SK-N-MC (cell line): ENCODE measurements around the gene SHLD1.
A peak's percentile ranks its signal among the peaks of the same experiment; 100 is the strongest.

Experiments
- DNase-seq: peaks from one replicate; pipeline ENCODE4 v3.0.0-alpha.2; 2011; ENCODE audit warnings: low read depth, low spot score
- H3K27ac ChIP-seq: fragments of 200-600 bp; sonication (generic); 2 replicates; pipeline ENCODE4 v1.5.1; 2016; ENCODE audit warnings: mixed run types
- H3K36me3 ChIP-seq: fragments of 200-600 bp; sonication (generic); 2 replicates; pipeline ENCODE4 v1.6.1; 2017; ENCODE audit warnings: antibody characterized with exemption, low read length, mixed read lengths; ENCODE audit not compliant: insufficient read depth
- H3K4me3 ChIP-seq: fragments of 200-600 bp; sonication (generic); 2 replicates; pipeline ENCODE4 v1.5.1; 2016
- H3K9ac ChIP-seq: fragments of 200-600 bp; sonication (generic); 2 replicates; pipeline ENCODE4 v1.8.0; 2017; ENCODE audit warnings: mixed run types, mixed read lengths; ENCODE audit not compliant: insufficient read length
- H3K9me3 ChIP-seq: fragments of 200-600 bp; sonication (generic); 2 replicates; pipeline ENCODE4 v1.6.1; 2017; ENCODE audit warnings: low read depth, mild to moderate bottlenecking, antibody characterized with exemption, low read length, moderate library complexity, mixed read lengths
- EZH2 ChIP-seq: fragments of 200-600 bp; sonication (generic); IDR thresholded peaks from one replicate; pipeline ENCODE4 v1.6.1; 2017; ENCODE audit warnings: antibody characterized with exemption
- FOXP2 ChIP-seq: optimal IDR thresholded peaks from 2 replicates; pipeline ENCODE3; 2011; ENCODE audit warnings: mild to moderate bottlenecking, moderate library complexity; ENCODE audit not compliant: insufficient read depth; ENCODE audit errors: extremely low read length, control extremely low read depth
- POLR2AphosphoS5 ChIP-seq: IDR thresholded peaks from 2 replicates; pipeline ENCODE4 v1.6.1; 2012; ENCODE audit warnings: mild to moderate bottlenecking, low read depth, low read length, borderline replicate concordance

SHLD1 gene

DNA sequence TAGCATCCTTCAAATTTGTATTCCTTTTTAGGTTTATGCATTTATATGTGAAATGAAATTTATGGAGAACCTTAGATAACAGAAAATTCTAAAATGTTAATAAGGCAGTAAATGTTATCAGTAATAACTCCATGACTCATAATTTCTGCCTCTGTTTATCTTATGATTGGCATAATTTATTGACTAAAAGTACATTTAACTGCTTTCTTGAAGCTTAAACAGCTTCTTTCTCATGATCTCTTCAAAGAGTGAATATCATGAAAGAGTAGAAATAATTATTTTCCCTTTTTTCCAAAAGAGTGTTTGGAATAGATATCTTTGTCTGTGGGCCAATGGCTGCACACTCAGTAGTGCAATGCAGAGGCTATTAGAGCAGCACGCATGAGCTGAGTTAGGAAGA lies 91.3 kb downstream of the SHLD1 start:
- DNase-seq: no peak
- no peaks in the 10 kb centered on the region for H3K36me3 ChIP-seq
- no peak overlapping the region for H3K9ac ChIP-seq
- H3K4me3 ChIP-seq: no peak overlapping the region
- H3K9me3 ChIP-seq: no peaks in the 10 kb centered on the region
- TF ChIP-seq POLR2AphosphoS5 (no peak), FOXP2 (no peak), EZH2 (no peak)
- H3K27ac ChIP-seq: no peak overlapping the region

DNA sequence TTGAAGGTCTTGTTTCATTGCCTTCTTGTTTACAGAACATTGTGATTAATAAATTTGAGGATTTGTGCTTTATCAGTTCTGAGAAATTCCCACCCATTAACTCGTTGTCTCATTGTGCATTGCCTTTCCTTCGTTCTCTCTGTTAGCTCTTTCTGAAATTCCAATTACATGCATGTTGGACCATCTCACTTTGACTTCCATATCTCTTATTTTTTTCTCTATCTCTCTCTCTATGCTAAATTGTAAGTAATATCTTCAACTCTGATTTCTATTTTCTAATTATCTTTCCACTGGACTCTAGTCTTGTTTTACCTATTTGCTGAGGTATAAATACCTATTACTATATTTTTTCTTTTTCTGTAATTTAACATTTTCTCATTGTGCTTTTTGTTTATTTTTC lies 92.3 kb downstream of the SHLD1 start:
- no peak for DNase-seq
- Histone ChIP-seq H3K27ac (no peak overlapping the region), H3K4me3 (no peak overlapping the region), H3K9ac (no peak overlapping the region), H3K36me3 (no peaks in the 10 kb centered on the region), H3K9me3 (no peaks in the 10 kb centered on the region)
- TF ChIP-seq POLR2AphosphoS5 (no peak), EZH2 (no peak), FOXP2 (no peak)

DNA sequence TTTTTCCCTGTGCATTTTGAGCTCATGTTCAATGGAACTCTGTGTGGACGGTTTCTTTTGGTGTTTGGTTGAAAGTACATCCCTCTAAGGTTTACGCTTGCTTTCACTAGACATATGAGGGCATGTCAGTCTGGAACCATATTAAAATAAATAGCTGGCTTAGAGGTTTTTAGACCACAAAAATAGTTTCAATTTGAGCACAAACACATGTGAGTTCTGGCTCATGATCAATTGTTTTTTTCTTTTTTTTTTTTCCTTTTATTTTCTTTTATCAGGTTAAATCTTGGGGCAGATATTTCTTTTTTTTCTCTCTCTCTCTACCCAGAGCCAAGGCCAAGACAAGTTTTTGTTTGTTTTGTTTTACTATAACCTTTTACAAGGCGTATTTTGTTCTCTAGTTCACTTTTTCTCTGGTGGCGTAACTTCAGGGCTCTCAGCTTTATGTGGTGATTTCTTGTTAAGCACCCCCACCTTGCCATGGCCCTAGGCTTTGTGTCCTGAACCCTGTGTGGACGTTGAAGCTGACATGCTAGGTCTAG lies 92.9 kb downstream of the SHLD1 start:
- TF ChIP-seq FOXP2 (no peak), EZH2 (no peak), POLR2AphosphoS5 (no peak)
- Histone ChIP-seq H3K9me3 (no peaks in the 10 kb centered on the region), H3K27ac (no peak overlapping the region), H3K4me3 (no peak overlapping the region), H3K9ac (no peak overlapping the region), H3K36me3 (no peaks in the 10 kb centered on the region)
- DNase-seq: no peak

DNA sequence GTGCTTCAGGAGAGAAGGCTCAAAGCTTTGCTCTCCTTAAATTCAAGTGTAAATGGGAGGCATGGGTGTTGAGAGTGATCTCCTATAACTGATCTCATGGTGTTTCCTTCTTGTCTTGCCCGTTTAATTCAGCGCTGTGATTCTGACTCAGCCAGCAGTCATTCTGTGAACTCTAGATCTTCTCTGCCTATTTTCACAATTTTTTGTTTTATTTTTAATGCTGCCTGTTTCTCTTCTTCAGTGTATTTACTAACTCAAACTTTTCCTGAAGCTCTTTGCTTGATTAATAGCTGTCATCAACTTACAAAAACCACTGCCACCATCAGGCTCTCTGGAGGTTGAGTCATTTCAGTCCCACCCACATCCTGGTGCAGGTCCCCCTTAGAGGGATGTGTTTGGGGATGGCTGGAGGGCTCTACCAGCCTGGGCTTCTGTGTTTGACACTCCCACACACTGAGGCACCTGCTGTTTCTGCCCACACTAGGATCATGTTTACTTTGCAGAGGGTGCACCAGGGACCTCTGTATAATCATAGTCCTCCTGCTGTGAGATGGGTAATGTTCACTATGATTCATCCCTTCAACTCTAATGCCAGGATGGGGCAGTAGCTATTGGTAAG lies 94.0 kb downstream of the SHLD1 start:
- H3K4me3 ChIP-seq: no peak overlapping the region

DNA sequence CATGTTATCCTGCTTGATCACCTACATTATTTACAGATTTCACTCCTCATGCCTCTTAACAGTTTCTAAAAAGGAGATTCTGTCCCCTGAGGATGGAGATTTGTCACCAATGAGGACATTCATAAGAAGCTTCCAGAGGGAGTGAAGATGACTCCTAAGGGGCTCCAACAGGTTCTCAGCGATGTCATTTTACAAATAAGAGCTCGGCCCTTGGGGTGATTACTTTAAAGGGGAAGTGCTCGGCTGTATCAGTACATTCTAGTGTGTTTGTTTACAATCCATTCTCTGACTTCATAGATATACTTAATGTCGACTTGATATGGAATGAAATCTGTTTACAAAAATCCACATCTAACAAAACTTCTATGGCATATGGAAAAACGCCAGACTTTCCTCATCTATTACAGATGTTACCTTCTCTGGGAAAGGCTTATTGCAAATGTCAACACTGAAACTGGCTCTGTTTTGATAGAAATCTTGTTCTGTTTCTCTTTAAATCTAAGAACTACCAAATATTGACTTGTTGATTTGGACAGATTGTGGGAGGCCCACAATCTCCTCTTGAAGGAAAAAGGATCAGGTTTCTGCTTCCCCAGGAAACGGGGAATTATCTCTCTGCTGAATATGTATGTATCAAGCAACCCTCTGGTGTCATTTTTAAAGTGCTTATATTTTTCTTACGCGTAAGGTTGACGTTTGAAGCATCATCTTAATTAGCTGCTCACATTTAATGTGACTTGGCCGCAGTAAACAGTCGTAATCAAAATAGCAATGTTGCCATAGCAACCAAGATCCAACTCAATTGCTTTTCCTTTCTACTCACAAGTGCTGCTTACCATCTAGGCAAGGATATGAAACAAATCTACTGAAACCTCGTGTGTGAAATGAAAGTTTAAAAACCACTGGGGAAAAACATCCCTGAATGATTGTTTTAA lies 95.7 kb downstream of the SHLD1 start:
- Histone ChIP-seq H3K36me3 (no peaks in the 10 kb centered on the region), H3K9me3 (no peaks in the 10 kb centered on the region), H3K27ac (0 out of 2 replicates have a peak overlapping the region, but pooled peaks have one; percentile 1), H3K4me3 (peak overlapping the region; percentile 57), H3K9ac (no peak overlapping the region)
- TF ChIP-seq POLR2AphosphoS5: no peak
- TF ChIP-seq FOXP2: peak; percentile 48
- DNase-seq: no peak

More for the DNA sequence above, 94.0 kb downstream of the SHLD1 start:
- no peaks in the 10 kb centered on the region for H3K36me3 ChIP-seq
- H3K9ac ChIP-seq: no peak overlapping the region
- DNase-seq: no peak
- H3K27ac ChIP-seq: no peak overlapping the region
- TF ChIP-seq FOXP2: peak; percentile 72
- no peak for TF ChIP-seq EZH2
- TF ChIP-seq POLR2AphosphoS5: no peak
- no peaks in the 10 kb centered on the region for H3K9me3 ChIP-seq

DNA sequence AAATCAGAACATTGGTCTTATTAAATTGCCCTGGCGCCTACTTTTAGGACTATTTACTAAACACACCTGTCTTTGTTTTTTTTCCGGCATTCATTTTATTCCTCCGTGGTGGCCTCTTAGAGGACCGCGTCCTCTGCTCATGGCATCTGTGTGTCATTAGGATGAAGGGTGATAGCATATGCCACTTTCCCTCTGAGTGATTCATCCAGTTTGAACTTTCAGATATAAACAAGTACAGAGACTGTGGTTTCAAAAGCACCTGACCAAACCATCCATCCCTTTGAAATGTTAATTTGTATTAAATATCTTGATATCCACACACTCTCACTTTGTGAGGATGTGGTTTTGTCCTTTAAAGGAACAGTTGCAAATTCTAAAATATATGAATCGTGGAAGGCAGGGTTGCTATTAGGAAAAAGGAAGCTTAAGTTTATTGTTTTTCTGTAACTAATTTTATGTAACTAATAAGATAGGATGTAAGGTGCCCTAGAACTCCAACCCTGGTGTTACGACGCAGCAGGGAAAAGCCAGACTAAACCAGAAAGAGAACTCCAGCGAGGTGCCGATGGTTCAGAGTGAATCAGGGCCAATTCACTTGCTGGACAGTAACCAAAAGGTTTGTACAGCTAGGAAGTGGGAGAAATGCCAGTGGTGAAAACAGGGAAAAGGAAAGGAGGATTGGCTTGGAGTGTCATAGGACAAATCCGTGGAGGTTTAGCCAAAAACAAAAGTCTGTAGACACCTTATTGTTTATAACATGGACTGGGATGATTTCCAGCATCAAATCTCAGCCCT lies 98.7 kb downstream of the SHLD1 start:
- H3K27ac ChIP-seq: no peak overlapping the region

DNA sequence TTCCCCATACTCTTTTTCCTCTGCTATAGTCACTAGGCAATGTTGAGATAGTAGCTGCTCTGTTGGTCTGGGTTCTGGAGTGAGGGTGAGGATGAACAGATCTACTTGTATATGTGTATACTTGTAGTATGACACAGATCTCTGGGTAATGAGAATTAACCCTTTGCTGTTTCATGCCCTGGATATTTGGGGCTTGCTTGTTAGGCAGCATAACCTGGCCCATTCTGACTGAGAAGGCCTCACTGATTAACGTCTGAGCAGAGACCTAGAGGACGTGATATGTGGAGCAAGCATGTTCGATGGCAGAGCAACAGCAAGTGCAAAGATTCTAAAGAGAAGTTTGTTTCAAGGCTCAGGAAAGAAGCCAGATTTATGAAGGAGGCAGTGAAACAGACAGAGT lies 105.7 kb downstream of the SHLD1 start:
- H3K36me3 ChIP-seq: no peaks in the 10 kb centered on the region
- no peak for DNase-seq
- no peak overlapping the region for H3K9ac ChIP-seq
- H3K9me3 ChIP-seq: no peaks in the 10 kb centered on the region
- H3K27ac ChIP-seq: no peak overlapping the region
- H3K4me3 ChIP-seq: no peak overlapping the region
- TF ChIP-seq EZH2: no peak
- no peak for TF ChIP-seq POLR2AphosphoS5
- TF ChIP-seq FOXP2: no peak

More for the DNA sequence above, 98.7 kb downstream of the SHLD1 start:
- no peak for DNase-seq
- H3K4me3 ChIP-seq: no peak overlapping the region
- no peak overlapping the region for H3K9ac ChIP-seq
- H3K36me3 ChIP-seq: no peaks in the 10 kb centered on the region
- H3K9me3 ChIP-seq: no peaks in the 10 kb centered on the region
- TF ChIP-seq FOXP2: no peak
- no peak for TF ChIP-seq EZH2
- TF ChIP-seq POLR2AphosphoS5: no peak
